GM12878 (cell line): ENCODE data around the gene ANP32A. TPM values are rescaled to one million over a fixed set of nuclear protein-coding genes. Genes with fewer than 3 reads are reported as not detected.

Experiments
- ATAC-seq: fragments of 200-7000 bp; cut with Tn5 transposase; 3 replicates; pipeline ENCODE4 v1.9.1; 2020; ENCODE audit warnings: mild to moderate bottlenecking, moderate library complexity
- BruUV-seq: library from RNA; stranded (reverse); fragments of 400-500 nt; replicated peaks from 2 replicates; lab custom pipeline; 2021; lab: Mats Ljungman, UMichigan
- CTCF ChIA-PET: fragments of 300-600 bp; sonication (Branson Sonifier 250); formaldehyde crosslinking; extraction: SDS; loops from one replicate; lab custom pipeline; 2021; ENCODE audit warnings: inconsistent platforms; lab: Yijun Ruan, JAX
- POLR2A ChIA-PET: fragments of 350-600 bp; formaldehyde crosslinking; extraction: SDS; loops from one replicate; lab custom pipeline; 2021; ENCODE audit warnings: inconsistent platforms; lab: Charles Lee
- RAD21 ChIA-PET: fragments of 300-600 bp; sonication (Branson Sonifier 250); formaldehyde crosslinking; loops from one replicate; lab custom pipeline; 2023; ENCODE audit warnings: antibody characterized with exemption; ENCODE audit not compliant: unreplicated experiment; lab: Charles Lee
- SMC1A ChIA-PET: fragments of 300-600 bp; sonication (Branson Sonifier 250); formaldehyde crosslinking; loops from one replicate; lab custom pipeline; 2023; ENCODE audit not compliant: unreplicated experiment, uncharacterized antibody; lab: Charles Lee
- DNase-seq: peaks from one replicate; pipeline ENCODE4 v3.0.0-alpha.2; 2011; ENCODE audit warnings: low read depth, low spot score
- FAIRE-seq: peaks from 3 replicates; lab custom pipeline; 2011; peaks lifted over from hg19 to GRCh38; lab: Jason Lieb, UNC
- H2AFZ ChIP-seq: 2 replicates; pipeline ENCODE4 v1.6.0; 2011; ENCODE audit warnings: low read depth, low read length, control low read depth; ENCODE audit not compliant: control insufficient read depth
- H3K27ac ChIP-seq: 2 replicates; pipeline ENCODE4 v1.5.1; 2011; ENCODE audit warnings: control low read depth; ENCODE audit not compliant: control insufficient read depth, insufficient read depth
- H3K27me3 ChIP-seq, 2 experiments: replicated peaks in 1 of 2; 2 replicates each; pipeline versions ENCODE4 v1.6.0 to v1.6.1; 2011; ENCODE audit warnings: low read length in 1 of 2; ENCODE audit not compliant: control insufficient read depth in 2 of 2, insufficient read depth in 2 of 2
- H3K36me3 ChIP-seq, 2 experiments: 2 replicates each; pipeline ENCODE4 v1.5.1; 2011; ENCODE audit warnings: low read length in 1 of 2; ENCODE audit not compliant: control insufficient read depth in 2 of 2, insufficient read depth in 2 of 2
- H3K4me1 ChIP-seq: 2 replicates; pipeline ENCODE4 v1.6.1; 2011; ENCODE audit warnings: mild to moderate bottlenecking, low read length, moderate library complexity, mixed read lengths; ENCODE audit not compliant: control insufficient read depth, insufficient read depth
- H3K4me2 ChIP-seq: 2 replicates; pipeline ENCODE4 v1.6.0; 2011; ENCODE audit warnings: control low read depth; ENCODE audit not compliant: control insufficient read depth, insufficient read depth
- H3K4me3 ChIP-seq: fragments of 200-600 bp; sonication (generic); 2 replicates; pipeline ENCODE4 v1.5.1; 2016
- H3K79me2 ChIP-seq: 2 replicates; pipeline ENCODE4 v1.6.0; 2011; ENCODE audit warnings: low read length; ENCODE audit not compliant: control insufficient read depth, insufficient read depth
- H3K9ac ChIP-seq: 2 replicates; pipeline ENCODE4 v1.8.0; 2011; ENCODE audit warnings: low read length, control low read depth, mixed read lengths; ENCODE audit not compliant: control insufficient read depth, insufficient read depth
- H3K9me3 ChIP-seq: replicated peaks from 3 replicates; pipeline ENCODE4 v1.5.1; 2011; ENCODE audit warnings: mild to moderate bottlenecking, low read length; ENCODE audit not compliant: control insufficient read depth, insufficient read depth
- H4K20me1 ChIP-seq: 2 replicates; pipeline ENCODE4 v1.6.0; 2011; ENCODE audit not compliant: control insufficient read depth, insufficient read depth
- CBFB ChIP-seq: IDR thresholded peaks from 2 replicates; pipeline ENCODE4 v1.6.1; 2016; ENCODE audit warnings: antibody characterized with exemption, low read depth
- DPF2 ChIP-seq: fragments of 450-650 bp; IDR thresholded peaks from 2 replicates; pipeline ENCODE4 v1.6.1; 2017; ENCODE audit warnings: mild to moderate bottlenecking
- EGR1 ChIP-seq, 2 experiments: IDR thresholded peaks; 1 replicate in 1 of 2; 2 replicates in 1 of 2; pipeline ENCODE4 v1.6.1; 2011 to 2012; ENCODE audit warnings: low read depth in 2 of 2, low read length in 2 of 2, borderline replicate concordance in 1 of 2, mild to moderate bottlenecking in 1 of 2, moderate library complexity in 1 of 2
- EZH2 ChIP-seq: IDR thresholded peaks from 2 replicates; pipeline ENCODE4 v1.6.1; 2012; ENCODE audit warnings: low read depth, mild to moderate bottlenecking, control low read depth, inconsistent platforms, low read length, borderline replicate concordance; ENCODE audit not compliant: control insufficient read depth
- POLR2A ChIP-seq: IDR thresholded peaks from 2 replicates; pipeline ENCODE4 v1.6.1; 2011; ENCODE audit warnings: low read depth, mild to moderate bottlenecking, low read length
- RB1 ChIP-seq: fragments of 450-650 bp; formaldehyde crosslinking; IDR thresholded peaks from 2 replicates; pipeline ENCODE4 v1.6.1; 2017; ENCODE audit warnings: mild to moderate bottlenecking, borderline replicate concordance
- SIN3A ChIP-seq: IDR thresholded peaks from 2 replicates; pipeline ENCODE4 v1.6.1; 2012; ENCODE audit warnings: low read depth, low read length, improper control_type of control experiment
- ZBED1 ChIP-seq: IDR thresholded peaks from 2 replicates; pipeline ENCODE4 v1.6.1; 2016; ENCODE audit warnings: borderline replicate concordance
- ZBTB33 ChIP-seq: fragments of 450-650 bp; IDR thresholded peaks from 2 replicates; pipeline ENCODE4 v1.6.1; 2017; ENCODE audit warnings: mild to moderate bottlenecking
- WGBS: methylation state at CpG from one replicate; pipeline ENCODE4 v1.1.6; 2016; ENCODE audit warnings: low lambda C conversion rate; ENCODE audit not compliant: insufficient replicate concordance, insufficient coverage; ENCODE audit errors: missing lambda C conversion rate; 5-methylcytosine and 5-hydroxymethylcytosine counted together
- in situ Hi-C: fragments of 300-500 bp; cut with MboI; formaldehyde crosslinking; loops from 9 replicates; pipeline ENCODE4 v1.14.3; 2018; ENCODE audit warnings: mixed read lengths
- intact Hi-C: fragments of 100-400 bp; cut with micrococcal nuclease; formaldehyde crosslinking; loops from one replicate; pipeline ENCODE4 v1.14.2; 2022; ENCODE audit not compliant: unreplicated experiment
- polyA plus RNA-seq, 11 experiments: library from polyadenylated mRNA; depleted of rRNA in 4 of 11; unstranded in 6 of 11; stranded (reverse) in 5 of 11; fragments of >200 nt; fragmentation: Nextera tagmentation in 4 of 11; fragmentation: Illumina TruSeq in 1 of 11; extraction: Ambion mirVana in 4 of 11; extraction: Trizol in 1 of 11; gene quantifications; 1 replicate in 1 of 11; 2 replicates in 10 of 11; pipeline versions ENCODE4 v1.2.1 to v1.2.3, GENCODE V29; 2011 to 2016; ENCODE audit warnings: inconsistent platforms in 2 of 11, missing spikeins in 2 of 11, low read depth in 1 of 11
- total RNA-seq, 4 experiments: library from RNA; depleted of rRNA in 3 of 4; stranded (reverse); fragments of >200 nt in 3 of 4; fragmentation: Illumina TruSeq in 1 of 4; extraction: Trizol in 1 of 4; gene quantifications; 2 replicates each; pipeline versions ENCODE4 v1.2.1 to v1.2.3, GENCODE V29; 2013 to 2021

Gene ANP32A
- total and polyA plus RNA-seq, 10 of the 15 experiments (the other 5 are each of a cell fraction or from before 2014, with no cell fraction given), result 29.6 to 666 (median 234) TPM

GRCh38 chr15:68793776-68794175 is 26.9 kb downstream of the ANP32A start:
- intact Hi-C loops, result no loop called here
- H4K20me1 ChIP-seq, result peaks cover 18% of the 10 kb centered on the region
- CTCF ChIA-PET, result interaction anchor here (1.9 to 3.0 kb wide), 7 partner anchors 9 to 81 kb away, joined by 5 to 24 read pairs (median 10); no protein-coding TSS in a partner anchor
- no peak for ATAC-seq
- POLR2A ChIA-PET, result interaction anchor here (0.9 to 3.7 kb wide), 3 partner anchors 20 to 29 kb away, joined by 3 to 77 read pairs (median 3); partner anchors contain the start of gene ANP32A
- no TSS peak for BruUV-seq
- no peak overlapping the region for H3K9ac ChIP-seq
- H3K9me3 ChIP-seq, result no peaks in the 10 kb centered on the region
- in situ Hi-C loops, result no loop called here
- H3K4me1 ChIP-seq, result peaks cover 93% of the 10 kb centered on the region
- SMC1A ChIA-PET, result interaction anchor here (0.6 to 3.1 kb wide), 7 partner anchors 15 to 494 kb away, joined by 3 to 67 read pairs (median 3); no protein-coding TSS in a partner anchor
- no peak for DNase-seq
- peaks cover 99% of the 10 kb centered on the region for H3K79me2 ChIP-seq
- TF ChIP-seq ZBED1 (no peak), DPF2 (no peak)
- RAD21 ChIA-PET, result interaction anchor here (2.2 to 3.0 kb wide), 2 partner anchors 10 to 23 kb away, joined by 11 to 56 read pairs; no protein-coding TSS in a partner anchor
- FAIRE-seq, result no peak
- no peaks in the 10 kb centered on the region for H3K27me3 ChIP-seq
- H3K36me3 ChIP-seq, result peaks cover 14 to 27% of the 10 kb centered on the region in 2 experiments
- H3K4me3 ChIP-seq, result 0 out of 2 replicates have a peak overlapping the region, but pooled peaks have one; percentile 60
- peak overlapping the region; percentile 72 for H3K27ac ChIP-seq
- 95% methylated on average over 6 of the region's 6 CpGs for WGBS
- H3K4me2 ChIP-seq, result peak overlapping the region; percentile 94
- H2AFZ ChIP-seq, result no peak overlapping the region

- RAD21 ChIA-PET, result interaction anchor here (0.7 to 3.0 kb wide), 3 partner anchors 9 to 24 kb away, joined by 3 to 56 read pairs (median 11); no protein-coding TSS in a partner anchor
- H3K36me3 ChIP-seq, result peaks cover 14 to 28% of the 10 kb centered on the region in 2 experiments
- H3K79me2 ChIP-seq, result peaks cover 99% of the 10 kb centered on the region
- in situ Hi-C loops, result no loop called here
- peak overlapping the region; percentile 80 for H3K4me2 ChIP-seq
- H4K20me1 ChIP-seq, result peaks cover 14% of the 10 kb centered on the region
- intact Hi-C loops, result no loop called here
- peak overlapping the region; percentile 81 for H3K27ac ChIP-seq
- no peak for TF ChIP-seq RB1
- TF ChIP-seq EZH2, result no peak
- TF ChIP-seq EGR1 (IDR thresholded peaks at IDR 0.05; ENCODE audit: borderline replicate concordance in 1 of 2, low read depth in 2 of 2, low read length in 2 of 2), result no peak
- no peak for TF ChIP-seq POLR2A
- TF ChIP-seq SIN3A, result no peak
- TF ChIP-seq ZBTB33, result no peak
- TF ChIP-seq CBFB, result no peak
- H2AFZ ChIP-seq, result no peak overlapping the region
- H3K4me1 ChIP-seq, result peaks cover 87% of the 10 kb centered on the region
- POLR2A ChIA-PET, result interaction anchor here (3.7 kb wide), 1 partner anchor 25 kb away, joined by 77 read pairs; the partner anchor contains the start of gene ANP32A
- ATAC-seq (no peak), FAIRE-seq (no peak), DNase-seq (no peak)
- no peaks in the 10 kb centered on the region for H3K27me3 ChIP-seq
- 83% methylated on average over 14 of the region's 14 CpGs for WGBS
- no peak overlapping the region; the same call in 1 of the 2 replicates for H3K9ac ChIP-seq
- no TSS peak for BruUV-seq
- H3K9me3 ChIP-seq, result no peaks in the 10 kb centered on the region
- CTCF ChIA-PET, result interaction anchor here (0.9 to 3.0 kb wide), 7 partner anchors 9 to 82 kb away, joined by 4 to 24 read pairs (median 10); no protein-coding TSS in a partner anchor
- SMC1A ChIA-PET, result interaction anchor here (0.8 to 3.1 kb wide), 6 partner anchors 15 to 493 kb away, joined by 3 to 67 read pairs (median 4); no protein-coding TSS in a partner anchor
- H3K4me3 ChIP-seq, result no peak overlapping the region
These were observed 27.6 kb downstream of the ANP32A start for GRCh38 chr15:68792901-68793766.
